ENCODE results near the gene KIF22.
"Not testable (repeated sequence)": the region's sequence is repeated elsewhere in the genome, so short reads cannot be mapped to it uniquely, and the experiment has no call there.

The KIF22 gene

GRCh38 chr16:29830774-29831173 is 40.2 kb downstream of the KIF22 start:
- ChIA-PET POLR2A (no interaction called here), CTCF (no interaction called here)
- no peak for TF ChIP-seq CTCF (IDR thresholded peaks at IDR 0.05; ENCODE audit: control extremely low read depth, extremely low read depth, low read depth, missing control alignments)
- no peak for DNase-seq (ENCODE audit: extremely low spot score)

GRCh38 chr16:29831490-29831889 is 40.9 kb downstream of the KIF22 start:
- POLR2A ChIA-PET = no interaction called here

GRCh38 chr16:29833219-29833618 is 42.7 kb downstream of the KIF22 start:
- POLR2A ChIA-PET; DNase-seq (ENCODE audit: extremely low spot score): not testable (repeated sequence)
- CTCF ChIA-PET = interaction anchor here (1.5 to 1.8 kb wide), 2 partner anchors 15 to 16 kb away, joined by 3 to 13 read pairs; no protein-coding TSS in a partner anchor

More at GRCh38 chr16:29831490-29831889, 40.9 kb downstream of the KIF22 start:
- CTCF ChIA-PET = no interaction called here
- DNase-seq (ENCODE audit: extremely low spot score) = no peak
- no peak for TF ChIP-seq CTCF (IDR thresholded peaks at IDR 0.05; ENCODE audit: control extremely low read depth, extremely low read depth, low read depth, missing control alignments)

- ChIA-PET POLR2A (no interaction called here), CTCF (interaction anchor here (1.6 to 1.7 kb wide), 2 partner anchors 10 to 15 kb away, joined by 5 to 6 read pairs; no protein-coding TSS in a partner anchor)
- no peak for DNase-seq (ENCODE audit: extremely low spot score)
- TF ChIP-seq CTCF (IDR thresholded peaks at IDR 0.05; ENCODE audit: control extremely low read depth, extremely low read depth, low read depth, missing control alignments) = no peak
These were observed 43.5 kb downstream of the KIF22 start for GRCh38 chr16:29834079-29834478.

- ChIA-PET POLR2A (no interaction called here), CTCF (interaction anchor here (1.7 kb wide), 1 partner anchor 8 kb away, joined by 5 read pairs; no protein-coding TSS in a partner anchor)
- no peak for DNase-seq (ENCODE audit: extremely low spot score)
- no peak for TF ChIP-seq CTCF (IDR thresholded peaks at IDR 0.05; ENCODE audit: control extremely low read depth, extremely low read depth, low read depth, missing control alignments)
These were observed 45.4 kb downstream of the KIF22 start for GRCh38 chr16:29835926-29836325.

- DNase-seq (ENCODE audit: extremely low spot score) = no peak
- TF ChIP-seq CTCF (IDR thresholded peaks at IDR 0.05; ENCODE audit: control extremely low read depth, extremely low read depth, low read depth, missing control alignments) = no peak
- CTCF ChIA-PET = no interaction called here
- POLR2A ChIA-PET = no interaction called here
These were observed 46.1 kb downstream of the KIF22 start for GRCh38 chr16:29836623-29837022.

- CTCF ChIA-PET = interaction anchor here (0.8 to 2.6 kb wide), 3 partner anchors 11 to 146 kb away, joined by 3 to 14 read pairs (median 3); no protein-coding TSS in a partner anchor
- DNase-seq (ENCODE audit: extremely low spot score) = no peak
- POLR2A ChIA-PET = no interaction called here
- TF ChIP-seq CTCF (IDR thresholded peaks at IDR 0.05; ENCODE audit: control extremely low read depth, extremely low read depth, low read depth, missing control alignments) = no peak
These were observed 47.3 kb downstream of the KIF22 start for GRCh38 chr16:29837841-29838240.

All from GM10248 (cell line).